Lung (tissue), 13 donors: Measurements from ENCODE around the gene ERC2. TPM values are rescaled to one million over a fixed set of nuclear protein-coding genes. Genes with fewer than 3 reads are reported as not detected.
A peak's percentile ranks its signal among the peaks of the same experiment; 100 is the strongest.

Source experiments
- ATAC-seq: fragments of 200-7000 bp; cut with Tn5 transposase; one replicate; pipeline ENCODE4 v1.9.1; 2020; ENCODE audit warnings: moderate number of reproducible peaks; ENCODE audit not compliant: insufficient read depth, low FRiP score
- DNase-seq, 3 donors: peaks; one replicate each; pipeline ENCODE4 v3.0.0-alpha.2; 2013 to 2017
- H3K27ac ChIP-seq, 2 donors: one replicate each; pipeline ENCODE4 v1.5.1; 2013; ENCODE audit warnings: mild to moderate bottlenecking in 2 of 2, moderate library complexity in 2 of 2, control low read depth in 1 of 2, inconsistent platforms in 1 of 2, low read depth in 1 of 2, low read length in 1 of 2
- H3K27me3 ChIP-seq, 3 donors: one replicate each; pipeline ENCODE4 v1.5.1; 2013; ENCODE audit warnings: low read length in 2 of 3; ENCODE audit not compliant: control insufficient read depth in 3 of 3, insufficient read depth in 3 of 3
- H3K36me3 ChIP-seq, 4 donors: one replicate each; pipeline ENCODE4 v1.5.1; 2013; ENCODE audit warnings: low read length in 4 of 4, mild to moderate bottlenecking in 1 of 4, moderate library complexity in 1 of 4; ENCODE audit not compliant: control insufficient read depth in 4 of 4, insufficient read depth in 4 of 4
- H3K4me1 ChIP-seq, 5 donors: one replicate each; pipeline ENCODE4 v1.5.1; 2013; ENCODE audit warnings: low read length in 5 of 5, mild to moderate bottlenecking in 2 of 5, moderate library complexity in 1 of 5; ENCODE audit not compliant: control insufficient read depth in 5 of 5, insufficient read depth in 5 of 5
- H3K4me3 ChIP-seq: one replicate; pipeline ENCODE4 v1.5.1; 2013; ENCODE audit warnings: mild to moderate bottlenecking, control low read depth, moderate library complexity
- H3K9ac ChIP-seq, 2 donors: one replicate each; pipeline ENCODE4 v1.5.1; 2013; ENCODE audit warnings: low read length in 2 of 2, control low read depth in 1 of 2; ENCODE audit not compliant: insufficient read depth in 1 of 2
- H3K9me3 ChIP-seq, 4 donors: one replicate each; pipeline ENCODE4 v1.5.1; 2013; ENCODE audit warnings: low read length in 3 of 4, mild to moderate bottlenecking in 1 of 4, moderate library complexity in 1 of 4; ENCODE audit not compliant: control insufficient read depth in 4 of 4, insufficient read depth in 3 of 4
- CTCF ChIP-seq: IDR thresholded peaks from 2 replicates; pipeline ENCODE4 v1.5.1; 2012; ENCODE audit warnings: mild to moderate bottlenecking; ENCODE audit errors: control extremely low read depth, extremely low read depth
- WGBS, 2 donors: extraction: QIAGEN DNeasy Blood & Tissue Kit; methylation state at CpG; one replicate each; pipeline ENCODE4 v1.1.7; 2013; 5-methylcytosine and 5-hydroxymethylcytosine counted together
- polyA plus RNA-seq, 2 donors: library from polyadenylated mRNA; stranded (reverse); fragments of 200-250 nt; gene quantifications; one replicate each; pipeline ENCODE4 v1.2.1, GENCODE V29; 2013
- small RNA-seq: library from RNA; depleted of rRNA; stranded (forward); fragments of <200 nt; gene quantifications from one replicate; pipeline ENCODE3, GENCODE V24; 2014; ENCODE audit warnings: low replicate concordance
- total RNA-seq, 2 donors: library from RNA; depleted of rRNA in 1 of 2; stranded (reverse); fragments of >200 nt in 1 of 2; gene quantifications; one replicate each; pipeline ENCODE4 v1.2.1, GENCODE V29; 2014 to 2021
- donor health status: control.
- donor health status: control.
- donor health status: Bipolar disorder and iron deficiency.
- donor health status: healthy.
- donor health status: DM: yes; HTN: yes; CAD: no.

ERC2 gene
- total and polyA plus RNA-seq, 4 donors, result 0.20 to 3.5 (median 0.97) TPM

- H3K27ac ChIP-seq, result no peak overlapping the region
- 85 to 87% methylated on average over 3 of the region's 3 CpGs for WGBS, 2 donors
- no peaks in the 10 kb centered on the region for H3K27me3 ChIP-seq
- H3K4me1 ChIP-seq, result peaks cover 0 to 6% (median 0%) of the 10 kb centered on the region in 5 donors
- no peak overlapping the region for H3K4me3 ChIP-seq
- H3K9me3 ChIP-seq, result peaks cover 0 to 3% (median 0%) of the 10 kb centered on the region in 4 donors
- TF ChIP-seq CTCF, result no peak
- peak in 2 of 3 donors; percentile 7 to 10 for DNase-seq
- ATAC-seq, result no peak
- no peak overlapping the region for H3K9ac ChIP-seq
- H3K36me3 ChIP-seq, result peaks cover 0 to 4% (median 1%) of the 10 kb centered on the region in 4 donors
Measured at GRCh38 chr3:55466526-55466925, 1001.7 kb downstream of the ERC2 start.

- WGBS, 2 donors, result 88 to 94% methylated on average over 1 of the region's 1 CpG
- TF ChIP-seq CTCF, result no peak
- ATAC-seq, result no peak
Measured at GRCh38 chr3:55461896-55462295, 1006.4 kb downstream of the ERC2 start.

GRCh38 chr3:55459838-55460237 is 1008.4 kb downstream of the ERC2 start:
- DNase-seq (no peak), ATAC-seq (no peak)
- no peak for TF ChIP-seq CTCF

More at GRCh38 chr3:55461896-55462295, 1006.4 kb downstream of the ERC2 start:
- H3K27me3 ChIP-seq, result no peaks in the 10 kb centered on the region
- DNase-seq, result no peak
- H3K4me1 ChIP-seq, result peaks cover 0 to 5% (median 0%) of the 10 kb centered on the region in 5 donors
- no peak overlapping the region for H3K27ac ChIP-seq
- no peak overlapping the region for H3K4me3 ChIP-seq
- H3K36me3 ChIP-seq, result no peaks in the 10 kb centered on the region
- H3K9ac ChIP-seq, result no peak overlapping the region
- peaks cover 0 to 2% (median 0%) of the 10 kb centered on the region in 4 donors for H3K9me3 ChIP-seq

More at GRCh38 chr3:55459838-55460237, 1008.4 kb downstream of the ERC2 start:
- Histone ChIP-seq H3K4me1 (no peaks in the 10 kb centered on the region), H3K27me3 (no peaks in the 10 kb centered on the region), H3K36me3 (no peaks in the 10 kb centered on the region), H3K9ac (no peak overlapping the region), H3K4me3 (no peak overlapping the region), H3K9me3 (peaks cover 0 to 2% (median 0%) of the 10 kb centered on the region in 4 donors), H3K27ac (no peak overlapping the region)

Small RNA genes within 50 kb of the gene (small RNA-seq; reads per million reads assigned to genes)
- gene MIR3938, result 0.08 reads per million
- gene RNA5SP133, result not detected

Other genes starting within 250 kb of the ERC2 start
- gene CCDC66, start 88.7 kb upstream of the ERC2 start, total RNA-seq, result 10 to 100 TPM; 19.5 to 88.2 TPM
- gene CCDC66, start 88.7 kb upstream of the ERC2 start, polyA plus RNA-seq, result 10 to 100 TPM in 1 of 2 donors, 1 to 10 TPM in 1; 5.1 to 12.1 TPM
- 100 to 1,000 TPM in 1 of 2 donors, 10 to 100 TPM in 1; 44.4 to 124 TPM for gene TASOR, start 214.8 kb upstream of the ERC2 start, total RNA-seq
- gene TASOR, start 214.8 kb upstream of the ERC2 start, polyA plus RNA-seq, result 10 to 100 TPM; 20.1 to 23.8 TPM